Kidney capillary endothelial cell (primary cell): Measurements from ENCODE around the gene SAMD11.

Source experiments
- DNase-seq: peaks from one replicate; pipeline ENCODE4 v3.0.0-alpha.2; 2018; ENCODE audit warnings: low spot score

SAMD11 gene

GRCh38 chr1:916173-917075 lies 7.3 kb upstream of the SAMD11 start:
- DNase-seq, result no peak

- DNase-seq, result no peak
These were observed 6.7 kb upstream of the SAMD11 start for GRCh38 chr1:917076-917459.

- no peak for DNase-seq
These were observed 6.1 kb upstream of the SAMD11 start for GRCh38 chr1:917466-918091.

- no peak for DNase-seq
These were observed 5.4 kb upstream of the SAMD11 start for GRCh38 chr1:918353-918752.

GRCh38 chr1:918843-919242 lies 4.9 kb upstream of the SAMD11 start:
- no peak for DNase-seq

GRCh38 chr1:919271-919872 lies 4.4 kb upstream of the SAMD11 start:
- DNase-seq, result no peak

GRCh38 chr1:920010-920409 lies 3.7 kb upstream of the SAMD11 start:
- DNase-seq, result no peak

GRCh38 chr1:920521-920920 lies 3.2 kb upstream of the SAMD11 start:
- no peak for DNase-seq

GRCh38 chr1:921011-921837 lies 2.5 kb upstream of the SAMD11 start:
- no peak for DNase-seq

GRCh38 chr1:923991-924655 lies 400 bp downstream of the SAMD11 start:
- no peak for DNase-seq

GRCh38 chr1:924656-925560 lies 1.2 kb downstream of the SAMD11 start:
- no peak for DNase-seq

- DNase-seq, result no peak
These were observed 2.1 kb downstream of the SAMD11 start for GRCh38 chr1:925561-926421.

GRCh38 chr1:927234-927633 lies 3.5 kb downstream of the SAMD11 start:
- DNase-seq, result no peak

GRCh38 chr1:927748-928147 lies 4.0 kb downstream of the SAMD11 start:
- DNase-seq, result no peak

- DNase-seq, result no peak
These were observed 5.3 kb downstream of the SAMD11 start for GRCh38 chr1:928825-929661.

- no peak for DNase-seq
These were observed 6.2 kb downstream of the SAMD11 start for GRCh38 chr1:929712-930632.

GRCh38 chr1:930633-931138 lies 7.0 kb downstream of the SAMD11 start:
- no peak for DNase-seq
